Mesothelial cell of epicardium (in vitro differentiated cells): ENCODE measurements around the gene HAL. TPM values are rescaled to one million over a fixed set of nuclear protein-coding genes. Genes with fewer than 3 reads are reported as not detected.
A peak's percentile ranks its signal among the peaks of the same experiment; 100 is the strongest.

Source experiments
- DNase-seq, 2 experiments: peaks; one replicate each; pipeline ENCODE4 v3.0.0; 2021; ENCODE audit warnings: low spot score in 2 of 2; ENCODE audit not compliant: unreplicated experiment in 2 of 2
- H3K27ac Mint-ChIP-seq: 2 replicates; pipeline ENCODE4 v1.8.0; 2021; ENCODE audit warnings: mixed read lengths
- H3K27me3 Mint-ChIP-seq: 2 replicates; pipeline ENCODE4 v1.8.0; 2021; ENCODE audit warnings: low read depth, mixed read lengths
- H3K36me3 Mint-ChIP-seq: 2 replicates; pipeline ENCODE4 v1.8.0; 2021; ENCODE audit warnings: mixed read lengths
- H3K4me1 Mint-ChIP-seq: 2 replicates; pipeline ENCODE4 v1.8.0; 2021; ENCODE audit warnings: mixed read lengths
- H3K4me3 Mint-ChIP-seq: 2 replicates; pipeline ENCODE4 v1.8.0; 2021; ENCODE audit warnings: mild to moderate bottlenecking, moderate library complexity, mixed read lengths
- H3K9me3 Mint-ChIP-seq: 2 replicates; pipeline ENCODE4 v1.8.0; 2021; ENCODE audit warnings: mixed read lengths
- total RNA-seq: library from RNA; stranded (reverse); gene quantifications from 3 replicates; pipeline ENCODE4 v1.2.1, GENCODE V29; 2021
- TF ChIP-seq, protein P1 (sequence below): fragments of 200-600 bp; sonication (generic); IDR thresholded peaks from one replicate; pipeline ENCODE4 v1.5.0; 2021; ENCODE audit warnings: antibody characterized with exemption; ENCODE audit not compliant: unreplicated experiment

Gene HAL
- total RNA-seq, 1 donor from 2014 or later, result 2.0 TPM

DNA sequence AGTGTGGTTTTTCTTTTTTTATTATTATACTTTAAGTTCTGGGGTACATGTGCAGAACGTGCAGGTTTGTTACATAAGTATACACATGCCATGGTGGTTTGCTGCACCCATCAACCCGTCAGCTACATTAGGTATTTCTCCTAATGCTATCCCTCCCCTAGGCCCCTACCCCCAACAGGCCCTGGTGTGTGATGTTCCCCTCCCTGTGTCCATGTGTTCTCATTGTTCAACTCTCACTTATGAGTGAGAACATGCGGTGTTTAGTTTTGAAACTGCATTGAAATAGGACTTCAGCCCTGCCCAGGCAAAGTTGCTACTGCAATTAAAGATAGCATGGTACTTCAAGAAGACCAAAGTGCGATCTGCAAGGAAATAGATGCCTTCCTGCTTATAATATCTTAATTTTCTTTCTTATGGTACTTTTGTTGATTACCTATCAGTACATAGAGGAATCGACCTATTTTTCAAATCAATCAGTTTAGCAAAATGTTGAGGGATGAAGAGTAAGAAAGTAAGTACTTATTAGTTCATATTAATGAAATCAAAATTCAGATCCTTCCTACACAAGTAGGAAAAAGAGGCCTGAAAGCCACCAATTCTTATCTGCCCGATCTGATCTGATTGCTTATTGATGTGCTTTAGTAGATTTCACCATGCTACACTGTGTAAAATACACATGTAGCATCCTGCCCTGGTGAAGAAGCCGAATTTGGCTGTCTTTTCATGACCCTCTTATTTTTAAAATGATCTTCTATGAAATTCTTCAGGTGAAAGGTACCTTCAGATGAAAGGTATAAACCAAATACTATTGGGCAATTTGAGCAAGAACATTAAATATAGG lies 37.6 kb upstream of the HAL start:
- peak overlapping the region; percentile 68 for H3K27ac Mint-ChIP-seq
- H3K4me3 Mint-ChIP-seq, result no peak overlapping the region
- H3K4me1 Mint-ChIP-seq, result peaks cover 10% of the 10 kb centered on the region
- no peaks in the 10 kb centered on the region for H3K9me3 Mint-ChIP-seq
- H3K27me3 Mint-ChIP-seq, result no peaks in the 10 kb centered on the region
- no peaks in the 10 kb centered on the region for H3K36me3 Mint-ChIP-seq
- TF ChIP-seq, protein P1, sequence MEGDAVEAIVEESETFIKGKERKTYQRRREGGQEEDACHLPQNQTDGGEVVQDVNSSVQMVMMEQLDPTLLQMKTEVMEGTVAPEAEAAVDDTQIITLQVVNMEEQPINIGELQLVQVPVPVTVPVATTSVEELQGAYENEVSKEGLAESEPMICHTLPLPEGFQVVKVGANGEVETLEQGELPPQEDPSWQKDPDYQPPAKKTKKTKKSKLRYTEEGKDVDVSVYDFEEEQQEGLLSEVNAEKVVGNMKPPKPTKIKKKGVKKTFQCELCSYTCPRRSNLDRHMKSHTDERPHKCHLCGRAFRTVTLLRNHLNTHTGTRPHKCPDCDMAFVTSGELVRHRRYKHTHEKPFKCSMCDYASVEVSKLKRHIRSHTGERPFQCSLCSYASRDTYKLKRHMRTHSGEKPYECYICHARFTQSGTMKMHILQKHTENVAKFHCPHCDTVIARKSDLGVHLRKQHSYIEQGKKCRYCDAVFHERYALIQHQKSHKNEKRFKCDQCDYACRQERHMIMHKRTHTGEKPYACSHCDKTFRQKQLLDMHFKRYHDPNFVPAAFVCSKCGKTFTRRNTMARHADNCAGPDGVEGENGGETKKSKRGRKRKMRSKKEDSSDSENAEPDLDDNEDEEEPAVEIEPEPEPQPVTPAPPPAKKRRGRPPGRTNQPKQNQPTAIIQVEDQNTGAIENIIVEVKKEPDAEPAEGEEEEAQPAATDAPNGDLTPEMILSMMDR, result no peak
- DNase-seq, result no peak

DNA sequence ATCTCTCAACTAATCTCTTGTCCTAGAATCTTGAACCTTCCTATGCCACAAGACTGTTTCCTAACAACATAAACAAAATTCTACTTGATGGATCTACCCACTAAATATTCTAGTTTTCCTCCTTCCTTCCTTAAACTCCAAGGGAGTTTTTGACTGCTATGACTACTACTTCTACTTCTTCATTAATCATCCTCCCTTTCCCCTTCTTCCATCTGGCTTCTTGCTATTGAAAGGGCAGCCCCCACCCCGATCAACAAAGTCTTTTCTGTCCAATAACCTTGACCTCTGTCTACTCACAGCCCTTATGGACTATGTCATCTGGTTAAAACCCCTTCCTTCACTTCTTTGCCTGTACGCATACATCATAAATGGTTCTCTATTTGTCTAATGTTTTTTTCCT lies 33.7 kb upstream of the HAL start:
- TF ChIP-seq, protein P1, result no peak
- H3K4me1 Mint-ChIP-seq, result peaks cover 10% of the 10 kb centered on the region
- peaks cover 13% of the 10 kb centered on the region for H3K36me3 Mint-ChIP-seq
- no peak overlapping the region for H3K4me3 Mint-ChIP-seq
- no peaks in the 10 kb centered on the region for H3K9me3 Mint-ChIP-seq
- no peak for DNase-seq
- no peak overlapping the region for H3K27ac Mint-ChIP-seq
- no peaks in the 10 kb centered on the region for H3K27me3 Mint-ChIP-seq

DNA sequence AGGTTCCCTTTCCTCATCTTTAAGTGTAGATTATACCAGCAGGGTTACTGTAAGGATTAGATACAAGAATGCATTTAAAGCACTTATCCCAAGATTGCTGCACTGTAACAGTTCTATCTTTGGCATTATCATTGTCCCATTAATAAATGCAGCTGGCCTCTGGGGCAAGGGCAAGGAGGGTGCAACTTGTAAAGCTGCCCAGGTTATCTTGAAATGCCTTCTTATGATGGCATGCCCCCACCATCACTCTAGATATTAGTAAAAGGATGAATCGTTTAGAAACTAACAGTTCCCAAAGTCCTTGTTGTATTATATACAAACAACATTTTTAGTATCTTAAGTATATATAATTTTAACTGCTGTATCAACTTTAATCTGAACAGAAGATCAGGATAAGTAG lies 32.4 kb upstream of the HAL start:
- peaks cover 17% of the 10 kb centered on the region for H3K36me3 Mint-ChIP-seq
- TF ChIP-seq, protein P1, result no peak
- DNase-seq, result no peak
- H3K4me1 Mint-ChIP-seq, result peaks cover 7% of the 10 kb centered on the region
- no peaks in the 10 kb centered on the region for H3K27me3 Mint-ChIP-seq
- no peak overlapping the region for H3K4me3 Mint-ChIP-seq
- H3K9me3 Mint-ChIP-seq, result no peaks in the 10 kb centered on the region
- H3K27ac Mint-ChIP-seq, result no peak overlapping the region

- no peaks in the 10 kb centered on the region for H3K27me3 Mint-ChIP-seq
- peaks cover 22% of the 10 kb centered on the region for H3K36me3 Mint-ChIP-seq
- DNase-seq, result no peak
- no peak overlapping the region for H3K27ac Mint-ChIP-seq
- H3K9me3 Mint-ChIP-seq, result no peaks in the 10 kb centered on the region
- TF ChIP-seq, protein P1, result no peak
- H3K4me1 Mint-ChIP-seq, result no peaks in the 10 kb centered on the region
- H3K4me3 Mint-ChIP-seq, result no peak overlapping the region
Observed at GRCh38 chr12:96026331-96026730, 30.2 kb upstream of the HAL start.

GRCh38 chr12:96025518-96025917 lies 29.4 kb upstream of the HAL start:
- Mint-ChIP-seq H3K27ac (no peak overlapping the region), H3K9me3 (no peaks in the 10 kb centered on the region), H3K36me3 (peaks cover 22% of the 10 kb centered on the region), H3K27me3 (no peaks in the 10 kb centered on the region), H3K4me1 (no peaks in the 10 kb centered on the region), H3K4me3 (no peak overlapping the region)
- TF ChIP-seq, protein P1, result no peak
- no peak for DNase-seq
